ENCODE measurements around the gene KRTAP4-4.
"Not testable (repeated sequence)": the region's sequence is repeated elsewhere in the genome, so short reads cannot be mapped to it uniquely, and the experiment has no call there.

KRTAP4-4 gene

GRCh38 chr17:41160648-41161047, at the start of gene KRTAP4-4:
Gene KRTAP4-4 (minus strand): TSS chr17:41160748. CDS start chr17:41160691, 57 bp downstream.
- DNase-seq (ENCODE audit: low read depth) = no peak

- DNase-seq (ENCODE audit: low read depth) = no peak
Observed at GRCh38 chr17:41199421-41200078, 39.0 kb upstream of the KRTAP4-4 start.

GRCh38 chr17:41196068-41196467, 35.5 kb upstream of the KRTAP4-4 start:
- DNase-seq (ENCODE audit: low read depth) = no peak

- DNase-seq (ENCODE audit: low read depth) = no peak
Observed at GRCh38 chr17:41190328-41190727, 29.8 kb upstream of the KRTAP4-4 start.

- DNase-seq (ENCODE audit: low read depth) = not testable (repeated sequence)
Observed at GRCh38 chr17:41189837-41190318, 29.3 kb upstream of the KRTAP4-4 start, which contains the start of gene KRTAP9-1. Gene KRTAP9-1 (plus strand): TSS chr17:41189887. CDS start chr17:41189887, 0 bp downstream.

- no peak for DNase-seq (ENCODE audit: low read depth)
Observed at GRCh38 chr17:41186872-41187271, 26.3 kb upstream of the KRTAP4-4 start.

- no peak for DNase-seq (ENCODE audit: low read depth)
Observed at GRCh38 chr17:41185001-41185400, 24.5 kb upstream of the KRTAP4-4 start.

- no peak for DNase-seq (ENCODE audit: low read depth)
Observed at GRCh38 chr17:41184480-41184961, 24.0 kb upstream of the KRTAP4-4 start, which contains the start of gene KRTAP4-1. Gene KRTAP4-1 (minus strand): TSS chr17:41184911. CDS start chr17:41184854, 57 bp downstream.

- no peak for DNase-seq (ENCODE audit: low read depth)
Observed at GRCh38 chr17:41178843-41179616, 18.5 kb upstream of the KRTAP4-4 start.

GRCh38 chr17:41178341-41178740, 17.8 kb upstream of the KRTAP4-4 start:
- no peak for DNase-seq (ENCODE audit: low read depth)

- no peak for DNase-seq (ENCODE audit: low read depth)
Observed at GRCh38 chr17:41177727-41178271, 17.3 kb upstream of the KRTAP4-4 start, which contains the start of gene KRTAP4-2. Gene KRTAP4-2 (minus strand): TSS chr17:41178221. CDS start chr17:41178164, 57 bp downstream.

GRCh38 chr17:41176744-41177387, 16.3 kb upstream of the KRTAP4-4 start:
- no peak for DNase-seq (ENCODE audit: low read depth)

GRCh38 chr17:41171886-41172285, 11.3 kb upstream of the KRTAP4-4 start:
- DNase-seq (ENCODE audit: low read depth) = no peak

GRCh38 chr17:41168121-41168520, 7.6 kb upstream of the KRTAP4-4 start, which contains the start of gene KRTAP4-3:
Gene KRTAP4-3 (minus strand): TSS chr17:41168221. CDS start chr17:41168172, 49 bp downstream.
- DNase-seq (ENCODE audit: low read depth) = no peak

- DNase-seq (ENCODE audit: low read depth) = no peak
Observed at GRCh38 chr17:41167561-41167960, 7.0 kb upstream of the KRTAP4-4 start.

- DNase-seq (ENCODE audit: low read depth) = no peak
Observed at GRCh38 chr17:41163828-41164227, 3.3 kb upstream of the KRTAP4-4 start.

GRCh38 chr17:41160190-41160589, 358 bp downstream of the KRTAP4-4 start:
- not testable (repeated sequence) for DNase-seq (ENCODE audit: low read depth)

GRCh38 chr17:41153856-41154255, 6.7 kb downstream of the KRTAP4-4 start:
- DNase-seq (ENCODE audit: low read depth) = no peak

- no peak for DNase-seq (ENCODE audit: low read depth)
Observed at GRCh38 chr17:41151525-41151924, 9.0 kb downstream of the KRTAP4-4 start.

- DNase-seq (ENCODE audit: low read depth) = no peak
Observed at GRCh38 chr17:41150026-41150425, 10.5 kb downstream of the KRTAP4-4 start.

- DNase-seq (ENCODE audit: low read depth) = no peak
Observed at GRCh38 chr17:41149652-41149985, 10.9 kb downstream of the KRTAP4-4 start, which contains the start of gene KRTAP4-5. Gene KRTAP4-5 (minus strand): TSS chr17:41149825. CDS start chr17:41149767, 58 bp downstream.
